ENCODE measurements around the gene FHOD3. TPM values are rescaled to one million over a fixed set of nuclear protein-coding genes. Genes with fewer than 3 reads are reported as not detected.

FHOD3 gene
- total and polyA plus RNA-seq, 2 of the 8 experiments (the other 6 are each of a cell fraction or from before 2014, with no cell fraction given) = 9.7 to 10.5 TPM

- Histone ChIP-seq H2BK15ac (ENCODE audit: low read length) (no peak overlapping the region), H3K4me1 (replicated peaks in 1 of 4; ENCODE audit: control insufficient read depth in 3 of 4, insufficient read depth in 4 of 4, low read length in 3 of 4) (peaks cover 4 to 10% (median 8%) of the 10 kb centered on the region in 4 experiments), H3K79me2 (ENCODE audit: control insufficient read depth in 1 of 2, insufficient read depth in 2 of 2, low read length in 2 of 2) (no peaks in the 10 kb centered on the region), H4K20me1 (replicated peaks in 1 of 2; ENCODE audit: control insufficient read depth in 1 of 2, insufficient read depth in 2 of 2, low read length in 2 of 2) (no peaks in the 10 kb centered on the region), H3K23ac (ENCODE audit: insufficient read length) (no peak overlapping the region), H3K27me3 (replicated peaks in 1 of 4; ENCODE audit: control insufficient read depth in 3 of 4, extremely low read depth in 1 of 4, insufficient read depth in 3 of 4, low read length in 3 of 4) (no peaks in the 10 kb centered on the region), H4K8ac (ENCODE audit: extremely low read depth, insufficient read depth, low read length) (no peak overlapping the region), H3K18ac (ENCODE audit: extremely low read depth, low read length) (no peak overlapping the region), H2AK5ac (ENCODE audit: low read depth, low read length) (no peak overlapping the region), H3K4ac (replicated peaks; ENCODE audit: insufficient read length, low read depth, low read length) (no peak overlapping the region), H2BK5ac (ENCODE audit: low read depth, low read length) (no peak overlapping the region), H3K23me2 (ENCODE audit: low read depth, low read length) (no peaks in the 10 kb centered on the region), H3K9ac (replicated peaks in 1 of 4; ENCODE audit: extremely low read depth in 1 of 4, low read depth in 3 of 4, low read length in 3 of 4) (no peak overlapping the region), H3K36me3 (ENCODE audit: control insufficient read depth in 2 of 4, insufficient read depth in 4 of 4, low read length in 3 of 4) (no peaks in the 10 kb centered on the region), H2BK20ac (ENCODE audit: low read length) (no peak overlapping the region), H3K4me3 (ENCODE audit: extremely low read depth in 1 of 4, insufficient read depth in 2 of 4, low read depth in 3 of 4, low read length in 4 of 4) (no peak overlapping the region), H2BK12ac (ENCODE audit: low read depth, low read length) (no peak overlapping the region), H3K4me2 (ENCODE audit: insufficient read depth in 1 of 2, low read depth in 2 of 2, low read length in 2 of 2) (no peak overlapping the region), H4K5ac (ENCODE audit: insufficient read length, low read depth, low read length) (no peak overlapping the region), H3K27ac (ENCODE audit: low read depth, low read length) (no peak overlapping the region), H3K9me3 (ENCODE audit: insufficient read depth in 2 of 2, low read depth in 1 of 2, low read length in 1 of 2) (no peaks in the 10 kb centered on the region), H3K79me1 (ENCODE audit: low read depth, low read length) (no peaks in the 10 kb centered on the region; the same call in 1 of the 2 replicates), H3K56ac (replicated peaks; ENCODE audit: insufficient read length, low read depth, low read length) (no peak overlapping the region), H2AFZ (ENCODE audit: low read length) (no peak overlapping the region), H3K14ac (ENCODE audit: insufficient read length) (no peak overlapping the region), H2BK120ac (replicated peaks; ENCODE audit: low read depth, low read length) (no peak overlapping the region), H4K91ac (replicated peaks; ENCODE audit: insufficient read length, low read length) (no peak overlapping the region)
- ChIA-PET CTCF (ENCODE audit: partially characterized antibody) (no interaction called here), POLR2A (ENCODE audit: partially characterized antibody) (no interaction called here)
- no peak for FAIRE-seq
- TF ChIP-seq CEBPB (IDR thresholded peaks at IDR 0.05; ENCODE audit: low read depth, low read length) (no peak), SRF (IDR thresholded peaks at IDR 0.05; ENCODE audit: low read depth, low read length) (no peak), USF2 (IDR thresholded peaks at IDR 0.05; ENCODE audit: low read length) (no peak), SP1 (IDR thresholded peaks at IDR 0.05; ENCODE audit: low read depth, low read length) (no peak), GTF2F1 (IDR thresholded peaks at IDR 0.05; ENCODE audit: borderline replicate concordance, low read depth, low read length) (no peak), TAF7 (optimal IDR thresholded peaks at IDR 0.05; ENCODE audit: borderline replicate concordance, low read depth, low read length) (no peak), RXRA (IDR thresholded peaks at IDR 0.05; ENCODE audit: insufficient read depth, low read depth, low read length) (no peak), E2F6 (IDR thresholded peaks at IDR 0.05) (no peak)
- 88% methylated on average over 2 of the region's 2 CpGs; no CpG with 5 or more reads in 1 of the 2 experiments for WGBS, 2 experiments (ENCODE audit: extremely low coverage in 1 of 2, insufficient coverage in 1 of 2, insufficient read length in 1 of 2, insufficient replicate concordance in 2 of 2, low coverage in 1 of 2, low lambda C conversion rate in 2 of 2, missing lambda C conversion rate in 1 of 2)
- no peak for DNase-seq (ENCODE audit: low read depth in 1 of 2, low spot score in 2 of 2)
Measured at GRCh38 chr18:36485772-36486171, 188.3 kb downstream of the FHOD3 start.
